Globus pallidus (tissue), 1 donor: ENCODE data around the gene ARHGEF40.
"Not testable (repeated sequence)": the region's sequence is repeated elsewhere in the genome, so short reads cannot be mapped to it uniquely, and the experiment has no call there.

Experiments
- DNase-seq: peaks from one replicate; pipeline ENCODE4 v3.0.0-alpha.2; 2015; ENCODE audit warnings: low spot score

Gene ARHGEF40

GRCh38 chr14:21039585-21040369, 30.3 kb upstream of the ARHGEF40 start:
- peak; percentile 92 for DNase-seq

DNA sequence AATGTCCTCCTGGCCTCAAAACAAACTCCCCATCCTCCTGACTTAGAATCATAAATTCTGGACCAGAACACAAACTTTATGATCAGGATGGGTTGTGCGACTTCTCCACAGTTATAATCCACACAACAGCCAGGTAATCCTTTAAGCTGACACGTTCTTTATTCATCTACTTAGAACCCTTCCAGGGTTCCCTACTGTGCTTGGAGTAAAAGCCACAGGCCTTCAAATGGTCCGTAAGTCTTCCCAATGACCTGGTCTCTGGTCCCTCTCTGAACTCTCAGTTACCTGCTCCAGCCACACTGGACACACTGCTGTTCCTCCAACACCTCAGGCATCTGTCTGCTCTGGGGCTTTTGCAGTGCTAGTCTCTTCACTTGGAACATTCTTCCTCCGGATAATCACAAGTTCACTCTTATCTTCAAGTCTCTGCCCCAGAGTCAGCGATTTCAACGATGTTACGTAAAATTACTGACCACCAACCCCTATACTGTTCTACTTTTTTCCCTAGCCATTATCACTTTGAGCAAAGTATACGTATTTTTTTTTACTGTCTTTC, 29.7 kb upstream of the ARHGEF40 start:
- no peak for DNase-seq

- not testable (repeated sequence) for DNase-seq
These were observed 29.2 kb upstream of the ARHGEF40 start for GRCh38 chr14:21040941-21041340.

DNA sequence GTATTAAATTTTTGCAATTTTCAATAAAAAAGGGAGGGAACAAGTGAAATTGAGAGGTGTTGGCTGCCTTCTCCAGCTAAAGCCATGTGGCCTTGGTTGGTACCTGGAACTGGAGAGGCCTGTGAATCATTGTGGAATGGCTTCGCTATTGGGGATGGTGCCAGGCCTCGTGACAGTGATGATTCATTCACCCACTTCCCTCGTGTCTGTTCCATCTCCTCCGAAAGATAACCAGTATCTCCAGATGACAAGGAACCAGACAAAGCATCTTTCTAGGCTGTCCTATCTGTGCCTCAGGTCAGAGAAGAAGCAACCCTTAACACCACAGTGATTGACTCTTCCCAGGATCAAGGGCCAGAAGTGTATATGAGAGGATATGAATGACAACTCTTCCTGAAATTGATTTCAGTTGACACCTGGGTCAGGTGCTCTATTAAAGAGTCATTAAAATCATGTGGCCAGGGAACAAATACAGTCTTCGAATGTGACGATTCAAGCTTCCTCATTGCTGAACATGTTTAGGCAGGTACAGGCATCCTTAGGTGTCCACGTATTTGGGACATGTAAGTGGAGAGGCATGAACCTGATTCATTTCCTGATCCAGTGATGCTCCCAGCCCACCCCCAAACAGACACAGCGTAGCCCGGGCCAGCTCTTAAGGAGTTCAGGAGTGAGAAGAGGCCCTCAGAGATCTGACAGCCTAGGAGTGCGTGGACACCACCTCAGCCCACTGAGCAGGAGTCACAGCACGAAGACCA, 28.2 kb upstream of the ARHGEF40 start, which contains the start of gene RNASE7:
Gene RNASE7 (plus strand): TSS at position 687 of the 758 bp plus-strand sequence. CDS start 631 bp downstream, outside the sequence.
- no peak for DNase-seq

- peak; percentile 87 for DNase-seq
These were observed 27.2 kb upstream of the ARHGEF40 start for GRCh38 chr14:21042918-21043317.

DNA sequence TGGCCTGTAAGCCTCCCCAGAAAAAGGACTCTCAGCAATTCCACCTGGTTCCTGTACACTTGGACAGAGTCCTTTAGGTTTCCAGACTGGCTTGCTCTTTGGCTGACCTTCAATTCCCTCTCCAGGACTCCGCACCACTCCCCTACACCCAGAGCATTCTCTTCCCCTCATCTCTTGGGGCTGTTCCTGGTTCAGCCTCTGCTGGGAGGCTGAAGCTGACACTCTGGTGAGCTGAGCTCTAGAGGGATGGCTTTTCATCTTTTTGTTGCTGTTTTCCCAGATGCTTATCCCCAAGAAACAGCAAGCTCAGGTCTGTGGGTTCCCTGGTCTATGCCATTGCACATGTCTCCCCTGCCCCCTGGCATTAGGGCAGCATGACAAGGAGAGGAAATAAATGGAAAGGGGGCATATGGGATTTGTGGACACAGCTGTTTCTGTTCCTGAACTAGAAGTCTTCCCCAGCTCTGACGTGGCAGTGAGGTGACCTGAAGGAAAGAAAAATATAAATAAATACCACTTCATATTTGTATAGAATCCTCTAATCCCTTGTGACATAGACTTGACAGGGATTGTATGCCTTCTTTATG, 26.6 kb upstream of the ARHGEF40 start:
- DNase-seq: no peak

GRCh38 chr14:21043974-21044618, 26.0 kb upstream of the ARHGEF40 start:
- DNase-seq: no peak

DNA sequence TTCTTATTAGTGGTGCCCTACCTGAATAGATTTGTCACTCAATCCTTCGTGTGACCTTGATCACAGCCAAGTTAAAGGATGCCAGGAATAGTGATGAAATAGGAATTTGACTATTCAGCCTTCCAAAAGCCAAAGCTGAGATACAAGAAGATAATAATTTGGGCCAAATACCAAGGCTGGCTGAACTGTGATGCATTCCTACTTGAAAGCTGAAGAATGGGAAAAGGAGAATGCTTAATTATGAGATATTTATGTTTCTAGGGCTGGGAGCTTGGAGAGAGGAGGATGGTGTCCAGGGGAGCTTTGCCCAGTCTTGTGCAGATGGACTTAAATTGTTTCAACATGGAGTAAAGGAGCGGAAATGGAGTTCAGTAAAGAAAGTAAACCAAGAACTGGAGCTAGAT, 22.7 kb upstream of the ARHGEF40 start:
- no peak for DNase-seq

GRCh38 chr14:21048638-21049037, 21.5 kb upstream of the ARHGEF40 start:
- no peak for DNase-seq

- DNase-seq: no peak
These were observed 20.8 kb upstream of the ARHGEF40 start for GRCh38 chr14:21049271-21049673.

DNA sequence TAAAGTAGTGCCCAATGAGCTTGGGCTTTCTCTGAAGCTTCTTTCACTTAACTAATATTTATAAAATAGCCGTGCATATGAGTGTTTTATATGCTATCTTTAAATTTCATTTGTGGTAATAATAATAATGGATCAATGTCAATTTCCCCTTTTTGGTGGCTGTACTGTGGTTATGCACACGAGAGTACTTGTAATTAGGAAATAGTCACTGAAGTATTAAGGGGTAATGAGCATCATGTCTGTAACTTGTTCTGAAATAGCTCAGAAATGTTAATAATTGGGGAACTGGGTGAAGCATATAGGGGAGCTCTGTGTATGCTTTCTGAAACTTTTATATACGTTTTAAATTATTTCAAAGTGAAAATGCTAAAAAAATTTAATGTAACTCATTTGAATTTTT, 19.5 kb upstream of the ARHGEF40 start:
- no peak for DNase-seq

DNA sequence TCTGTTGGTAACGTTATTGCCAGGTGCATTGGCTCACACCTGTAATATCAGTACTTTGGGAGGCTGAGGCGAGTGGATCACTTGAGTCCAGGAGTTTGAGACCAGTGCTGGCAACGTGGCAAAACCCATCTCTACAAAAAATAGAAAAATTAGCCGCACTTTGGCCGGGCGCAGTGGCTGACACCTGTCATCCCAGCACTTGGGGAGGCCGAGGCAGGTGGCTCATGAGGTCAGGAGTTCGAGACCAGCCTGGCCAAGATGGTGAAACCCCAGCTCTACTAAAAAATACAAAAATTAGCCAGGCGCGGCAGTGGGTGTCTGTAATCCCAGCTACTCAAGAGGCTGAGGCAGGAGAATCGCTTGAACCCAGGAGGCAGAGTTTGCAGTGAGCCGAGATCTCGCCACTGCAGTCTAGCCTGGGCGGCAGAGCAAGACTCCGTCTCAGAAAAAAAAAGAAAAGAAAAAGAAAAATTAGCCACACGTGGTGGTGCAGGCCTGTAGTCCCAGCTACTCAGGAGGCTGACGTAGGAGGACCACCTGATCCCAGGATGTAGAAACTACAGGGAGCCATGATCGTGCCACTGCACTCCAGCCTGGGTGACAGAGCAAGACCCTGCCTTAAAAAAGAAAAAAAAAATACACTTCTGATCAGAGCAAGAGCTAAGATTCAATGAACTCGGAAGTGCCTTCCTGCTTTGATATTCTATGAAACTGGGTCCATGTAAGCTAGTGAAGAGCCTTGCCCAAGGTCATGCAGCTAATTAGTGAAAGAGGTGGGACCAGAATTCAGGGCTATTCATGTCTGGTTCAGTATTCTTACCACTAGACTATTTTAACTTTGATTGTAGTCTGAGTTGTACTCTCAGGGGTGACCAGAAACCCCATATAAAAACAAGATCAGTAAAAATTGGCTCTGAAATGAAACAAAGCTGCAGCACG, 16.7 kb upstream of the ARHGEF40 start:
- no peak for DNase-seq

- DNase-seq: no peak
These were observed 15.9 kb upstream of the ARHGEF40 start for GRCh38 chr14:21054123-21054767.

- no peak for DNase-seq
These were observed 15.3 kb upstream of the ARHGEF40 start for GRCh38 chr14:21054768-21055145.

- no peak for DNase-seq
These were observed 14.5 kb upstream of the ARHGEF40 start for GRCh38 chr14:21055432-21056117.

- DNase-seq: no peak
These were observed 13.5 kb upstream of the ARHGEF40 start for GRCh38 chr14:21056520-21057163.

- no peak for DNase-seq
These were observed 12.1 kb upstream of the ARHGEF40 start, which contains the start of gene RNASE8 for GRCh38 chr14:21057803-21058675. Gene RNASE8, plus strand, starts transcription at chr14:21057822. Its CDS starts 71 bp downstream, at chr14:21057893.

DNA sequence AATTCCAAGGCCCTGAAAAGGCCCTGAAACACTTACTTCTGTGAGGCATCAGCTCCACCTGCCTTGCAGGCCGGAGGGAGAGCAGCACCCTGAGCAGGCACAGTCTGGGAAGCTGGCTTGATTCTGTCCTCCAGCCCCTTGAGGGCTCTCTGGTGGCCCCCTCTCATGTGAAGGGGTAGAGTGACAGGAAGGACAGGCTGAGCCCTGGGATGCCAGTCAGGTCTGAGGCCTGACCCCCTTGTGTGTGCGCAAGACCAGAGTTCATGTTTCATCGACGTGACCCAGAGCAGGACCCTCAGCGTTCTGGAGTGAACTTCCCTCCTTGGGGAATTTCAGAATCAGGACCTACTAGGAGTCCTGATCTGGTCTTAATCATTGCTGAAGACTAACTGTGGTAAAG, 11.2 kb upstream of the ARHGEF40 start:
- DNase-seq: no peak
